Measurements from ENCODE around the gene CCDC7.

CCDC7 gene

DNA sequence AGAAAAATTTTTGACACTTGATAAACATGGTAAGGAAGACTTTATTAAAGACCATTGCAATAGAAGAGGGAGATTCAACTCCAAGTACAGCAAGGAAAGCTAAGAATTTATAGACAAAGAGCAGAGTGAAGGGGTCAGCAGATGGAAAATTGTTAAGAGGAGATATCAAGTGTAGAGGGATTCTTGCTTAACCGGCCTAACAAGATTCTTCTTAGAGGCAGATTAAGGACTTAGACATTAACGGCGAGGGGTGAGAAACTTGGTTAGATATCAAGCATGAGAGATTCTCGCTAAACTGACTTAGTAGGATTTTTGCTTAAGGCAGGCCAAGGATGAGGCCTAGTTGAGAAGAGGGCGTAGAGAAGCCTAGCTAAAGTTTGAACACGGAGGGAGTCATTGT, 436.1 kb downstream of the CCDC7 start:
- H3K4me3 ChIP-seq (replicated peaks; ENCODE audit: insufficient read depth, low read length), result no peak overlapping the region
- DNase-seq (ENCODE audit: low read depth in 1 of 2, low spot score in 1 of 2), result no peak
- no peaks in the 10 kb centered on the region for H3K27me3 ChIP-seq (ENCODE audit: insufficient read depth, poor library complexity, severe bottlenecking)
- no peak overlapping the region for H3K27ac ChIP-seq (replicated peaks)
- TF ChIP-seq REST (IDR thresholded peaks at IDR 0.05; ENCODE audit: insufficient replicate concordance, low read depth), result no peak
- TF ChIP-seq POLR2AphosphoS5 (IDR thresholded peaks at IDR 0.05; ENCODE audit: low read depth), result no peak

GRCh38 chr10:32887481-32887880, 441.5 kb downstream of the CCDC7 start:
- no peak for DNase-seq (ENCODE audit: low read depth in 1 of 2, low spot score in 1 of 2)
- no peak for TF ChIP-seq GABPA (IDR thresholded peaks at IDR 0.05; ENCODE audit: low read depth)
- no peak for TF ChIP-seq POLR2AphosphoS5 (IDR thresholded peaks at IDR 0.05; ENCODE audit: low read depth)
- H3K27ac ChIP-seq (replicated peaks), result no peak overlapping the region
- H3K27me3 ChIP-seq (ENCODE audit: insufficient read depth, poor library complexity, severe bottlenecking), result no peaks in the 10 kb centered on the region
- no peak overlapping the region for H3K4me3 ChIP-seq (replicated peaks; ENCODE audit: insufficient read depth, low read length)

GRCh38 chr10:32888161-32888927, 442.4 kb downstream of the CCDC7 start:
- Histone ChIP-seq H3K27ac (replicated peaks) (no peak overlapping the region), H3K27me3 (ENCODE audit: insufficient read depth, poor library complexity, severe bottlenecking) (no peaks in the 10 kb centered on the region), H3K4me3 (replicated peaks; ENCODE audit: insufficient read depth, low read length) (no peak overlapping the region)
- no peak for TF ChIP-seq REST (IDR thresholded peaks at IDR 0.05; ENCODE audit: insufficient replicate concordance, low read depth)
- TF ChIP-seq POLR2AphosphoS5 (IDR thresholded peaks at IDR 0.05; ENCODE audit: low read depth), result no peak
- TF ChIP-seq SPI1 (IDR thresholded peaks at IDR 0.05; ENCODE audit: borderline replicate concordance, low read depth), result no peak
- TF ChIP-seq, protein P1, sequence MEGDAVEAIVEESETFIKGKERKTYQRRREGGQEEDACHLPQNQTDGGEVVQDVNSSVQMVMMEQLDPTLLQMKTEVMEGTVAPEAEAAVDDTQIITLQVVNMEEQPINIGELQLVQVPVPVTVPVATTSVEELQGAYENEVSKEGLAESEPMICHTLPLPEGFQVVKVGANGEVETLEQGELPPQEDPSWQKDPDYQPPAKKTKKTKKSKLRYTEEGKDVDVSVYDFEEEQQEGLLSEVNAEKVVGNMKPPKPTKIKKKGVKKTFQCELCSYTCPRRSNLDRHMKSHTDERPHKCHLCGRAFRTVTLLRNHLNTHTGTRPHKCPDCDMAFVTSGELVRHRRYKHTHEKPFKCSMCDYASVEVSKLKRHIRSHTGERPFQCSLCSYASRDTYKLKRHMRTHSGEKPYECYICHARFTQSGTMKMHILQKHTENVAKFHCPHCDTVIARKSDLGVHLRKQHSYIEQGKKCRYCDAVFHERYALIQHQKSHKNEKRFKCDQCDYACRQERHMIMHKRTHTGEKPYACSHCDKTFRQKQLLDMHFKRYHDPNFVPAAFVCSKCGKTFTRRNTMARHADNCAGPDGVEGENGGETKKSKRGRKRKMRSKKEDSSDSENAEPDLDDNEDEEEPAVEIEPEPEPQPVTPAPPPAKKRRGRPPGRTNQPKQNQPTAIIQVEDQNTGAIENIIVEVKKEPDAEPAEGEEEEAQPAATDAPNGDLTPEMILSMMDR (IDR thresholded peaks at IDR 0.05; ENCODE audit: insufficient read depth, low read length), result no peak
- no peak for TF ChIP-seq GABPA (IDR thresholded peaks at IDR 0.05; ENCODE audit: low read depth)
- no peak for DNase-seq (ENCODE audit: low read depth in 1 of 2, low spot score in 1 of 2)

GRCh38 chr10:32889631-32890212, 443.8 kb downstream of the CCDC7 start:
- DNase-seq (ENCODE audit: low read depth in 1 of 2, low spot score in 1 of 2), result no peak
- TF ChIP-seq SPI1 (IDR thresholded peaks at IDR 0.05; ENCODE audit: borderline replicate concordance, low read depth), result no peak
- TF ChIP-seq, protein P1 (IDR thresholded peaks at IDR 0.05; ENCODE audit: insufficient read depth, low read length), result no peak
- TF ChIP-seq REST (IDR thresholded peaks at IDR 0.05; ENCODE audit: insufficient replicate concordance, low read depth), result no peak
- TF ChIP-seq POLR2AphosphoS5 (IDR thresholded peaks at IDR 0.05; ENCODE audit: low read depth), result no peak
- no peak for TF ChIP-seq GABPA (IDR thresholded peaks at IDR 0.05; ENCODE audit: low read depth)

More at GRCh38 chr10:32889631-32890212, 443.8 kb downstream of the CCDC7 start:
- Histone ChIP-seq H3K27ac (replicated peaks) (no peak overlapping the region), H3K27me3 (ENCODE audit: insufficient read depth, poor library complexity, severe bottlenecking) (no peaks in the 10 kb centered on the region), H3K4me3 (replicated peaks; ENCODE audit: insufficient read depth, low read length) (no peak overlapping the region)
